KMS-11 (cell line): ENCODE measurements around the gene SMCP.

Experiments used
- H2AFZ ChIP-seq: fragments of 200-600 bp; sonication (generic); 2 replicates; pipeline ENCODE4 v1.6.1; 2016; ENCODE audit warnings: antibody characterized with exemption, mixed run types, low read depth
- H3K27ac ChIP-seq: fragments of 200-600 bp; sonication (generic); 2 replicates; pipeline ENCODE4 v1.6.1; 2016; ENCODE audit warnings: mild to moderate bottlenecking, mixed run types
- H3K27me3 ChIP-seq: fragments of 200-600 bp; sonication (generic); 2 replicates; pipeline ENCODE4 v1.6.1; 2017; ENCODE audit warnings: mild to moderate bottlenecking, low read depth, mixed run types, moderate library complexity; ENCODE audit not compliant: insufficient read depth
- H3K36me3 ChIP-seq: fragments of 200-600 bp; sonication (generic); 2 replicates; pipeline ENCODE4 v1.6.1; 2017; ENCODE audit warnings: mild to moderate bottlenecking, mixed run types; ENCODE audit not compliant: insufficient read depth
- H3K4me1 ChIP-seq: fragments of 200-600 bp; sonication (generic); 2 replicates; pipeline ENCODE4 v1.6.1; 2016; ENCODE audit warnings: mild to moderate bottlenecking, low read depth, mixed run types; ENCODE audit not compliant: poor library complexity, severe bottlenecking
- H3K4me2 ChIP-seq: fragments of 200-600 bp; sonication (generic); 2 replicates; pipeline ENCODE4 v1.7.0; 2016; ENCODE audit warnings: mild to moderate bottlenecking, mixed run types
- H3K4me3 ChIP-seq: fragments of 200-600 bp; sonication (generic); IDR thresholded peaks from 2 replicates; pipeline ENCODE4 v1.6.1; 2017; ENCODE audit warnings: low read depth, low read length, mixed read lengths; ENCODE audit not compliant: insufficient read depth
- H3K79me2 ChIP-seq: fragments of 200-600 bp; sonication (generic); 2 replicates; pipeline ENCODE4 v1.6.1; 2016; ENCODE audit warnings: low read depth, mixed run types; ENCODE audit not compliant: insufficient read depth
- H3K9ac ChIP-seq: fragments of 200-600 bp; sonication (generic); 2 replicates; pipeline ENCODE4 v1.6.1; 2016; ENCODE audit warnings: mild to moderate bottlenecking, mixed run types
- H4K20me1 ChIP-seq: fragments of 200-600 bp; sonication (generic); 2 replicates; pipeline ENCODE4 v1.6.1; 2016; ENCODE audit warnings: mild to moderate bottlenecking, mixed run types; ENCODE audit not compliant: insufficient read depth
- CTCF ChIP-seq: fragments of 200-600 bp; sonication (generic); conservative IDR thresholded peaks from 2 replicates; pipeline ENCODE4 v1.6.1; 2017; ENCODE audit warnings: low read depth, mild to moderate bottlenecking, antibody characterized with exemption, low read length, moderate library complexity, mixed read lengths

Gene SMCP

GRCh38 chr1:152899027-152899426 lies 20.9 kb downstream of the SMCP start:
- Histone ChIP-seq H3K79me2 (no peaks in the 10 kb centered on the region), H3K27ac (no peak overlapping the region), H3K9ac (no peak overlapping the region), H3K36me3 (no peaks in the 10 kb centered on the region), H2AFZ (no peak overlapping the region), H4K20me1 (no peaks in the 10 kb centered on the region), H3K27me3 (no peaks in the 10 kb centered on the region), H3K4me3 (no peak overlapping the region), H3K4me1 (no peaks in the 10 kb centered on the region), H3K4me2 (no peak overlapping the region)
- TF ChIP-seq CTCF, result no peak

- no peak for TF ChIP-seq CTCF
Observed at GRCh38 chr1:152899883-152900282, 21.8 kb downstream of the SMCP start.

GRCh38 chr1:152901631-152902030 lies 23.5 kb downstream of the SMCP start:
- no peaks in the 10 kb centered on the region for H3K36me3 ChIP-seq
- H3K4me2 ChIP-seq, result no peak overlapping the region
- H2AFZ ChIP-seq, result no peak overlapping the region
- H3K27ac ChIP-seq, result no peak overlapping the region
- no peaks in the 10 kb centered on the region for H4K20me1 ChIP-seq
- H3K4me1 ChIP-seq, result no peaks in the 10 kb centered on the region
- no peaks in the 10 kb centered on the region for H3K27me3 ChIP-seq
- no peak for TF ChIP-seq CTCF
- no peaks in the 10 kb centered on the region for H3K79me2 ChIP-seq
- no peak overlapping the region for H3K9ac ChIP-seq
- H3K4me3 ChIP-seq, result no peak overlapping the region

More at GRCh38 chr1:152899883-152900282, 21.8 kb downstream of the SMCP start:
- H3K4me1 ChIP-seq, result no peaks in the 10 kb centered on the region
- no peak overlapping the region for H3K4me3 ChIP-seq
- no peaks in the 10 kb centered on the region for H3K27me3 ChIP-seq
- H3K4me2 ChIP-seq, result no peak overlapping the region
- no peak overlapping the region for H3K27ac ChIP-seq
- H4K20me1 ChIP-seq, result no peaks in the 10 kb centered on the region
- no peak overlapping the region for H2AFZ ChIP-seq
- no peaks in the 10 kb centered on the region for H3K79me2 ChIP-seq
- no peaks in the 10 kb centered on the region for H3K36me3 ChIP-seq
- H3K9ac ChIP-seq, result no peak overlapping the region

- Histone ChIP-seq H3K27me3 (no peaks in the 10 kb centered on the region), H3K4me3 (no peak overlapping the region), H3K27ac (no peak overlapping the region), H4K20me1 (no peaks in the 10 kb centered on the region), H3K79me2 (no peaks in the 10 kb centered on the region), H3K4me1 (no peaks in the 10 kb centered on the region), H2AFZ (no peak overlapping the region), H3K4me2 (no peak overlapping the region), H3K36me3 (no peaks in the 10 kb centered on the region), H3K9ac (no peak overlapping the region)
- TF ChIP-seq CTCF, result no peak
Observed at GRCh38 chr1:152902636-152903035, 24.5 kb downstream of the SMCP start.
